Measurements from ENCODE around the gene BTNL9. TPM values are rescaled to one million over a fixed set of nuclear protein-coding genes. Genes with fewer than 3 reads are reported as not detected.
A peak's percentile ranks its signal among the peaks of the same experiment; 100 is the strongest.

Gene BTNL9
- total and polyA plus RNA-seq, 7 donors, result 10.4 to 26.3 (median 20.0) TPM

- Histone ChIP-seq H3K27ac (no peak overlapping the region), H3K27me3 (ENCODE audit: insufficient read depth in 3 of 3, low read length in 2 of 3) (peaks cover 7 to 91% (median 23%) of the 10 kb centered on the region in 3 donors), H3K9me3 (no peaks in the 10 kb centered on the region), H3K4me1 (peaks cover 3% of the 10 kb centered on the region), H3K4me3 (peak overlapping the region; percentile 66), H3K36me3 (ENCODE audit: insufficient read depth in 1 of 2, low read depth in 1 of 2) (no peaks in the 10 kb centered on the region)
- no peak for TF ChIP-seq CTCF (IDR thresholded peaks at IDR 0.05)
- WGBS, 3 donors, result 30 to 38% (median 33%) methylated on average over 7 of the region's 7 CpGs
- DNase-seq, result no peak
- intact Hi-C loops (cut with DNase I), result no loop called here
- no peak for ATAC-seq
Observed at GRCh38 chr5:181054138-181054537, 14.1 kb downstream of the BTNL9 start.

- no peak overlapping the region for H3K4me3 ChIP-seq
- peaks cover 7 to 92% (median 21%) of the 10 kb centered on the region in 3 donors for H3K27me3 ChIP-seq (ENCODE audit: insufficient read depth in 3 of 3, low read length in 2 of 3)
- no peak for TF ChIP-seq CTCF (IDR thresholded peaks at IDR 0.05)
- no peak for DNase-seq
- H3K36me3 ChIP-seq (ENCODE audit: insufficient read depth in 1 of 2, low read depth in 1 of 2), result no peaks in the 10 kb centered on the region
- no peak overlapping the region for H3K27ac ChIP-seq
- 68 to 78% (median 74%) methylated on average over 7 of the region's 7 CpGs for WGBS, 3 donors
- H3K9me3 ChIP-seq, result no peaks in the 10 kb centered on the region
- H3K4me1 ChIP-seq, result peaks cover 3% of the 10 kb centered on the region
- ATAC-seq, result no peak
- intact Hi-C loops (cut with DNase I), result no loop called here
Observed at GRCh38 chr5:181054871-181055459, 14.9 kb downstream of the BTNL9 start.

- H3K9me3 ChIP-seq, result no peaks in the 10 kb centered on the region
- H3K27ac ChIP-seq, result no peak overlapping the region
- no peaks in the 10 kb centered on the region for H3K36me3 ChIP-seq (ENCODE audit: insufficient read depth in 1 of 2, low read depth in 1 of 2)
- no peak overlapping the region for H3K4me3 ChIP-seq
- 72 to 81% (median 74%) methylated on average over 8 of the region's 8 CpGs for WGBS, 3 donors
- DNase-seq, result no peak
- H3K27me3 ChIP-seq (ENCODE audit: insufficient read depth in 3 of 3, low read length in 2 of 3), result peaks cover 7 to 91% (median 24%) of the 10 kb centered on the region in 3 donors
- intact Hi-C loops (cut with DNase I), result no loop called here
- peaks cover 3% of the 10 kb centered on the region for H3K4me1 ChIP-seq
- ATAC-seq, result no peak
- no peak for TF ChIP-seq CTCF (IDR thresholded peaks at IDR 0.05)
Observed at GRCh38 chr5:181056431-181056830, 16.4 kb downstream of the BTNL9 start.

GRCh38 chr5:181058321-181058720 lies 18.3 kb downstream of the BTNL9 start:
- intact Hi-C loops (cut with DNase I), result no loop called here
- H3K36me3 ChIP-seq (ENCODE audit: insufficient read depth in 1 of 2, low read depth in 1 of 2), result no peaks in the 10 kb centered on the region
- ATAC-seq (no peak), DNase-seq (no peak)
- H3K4me1 ChIP-seq, result no peaks in the 10 kb centered on the region
- H3K4me3 ChIP-seq, result no peak overlapping the region
- no peaks in the 10 kb centered on the region for H3K9me3 ChIP-seq
- H3K27ac ChIP-seq, result no peak overlapping the region
- TF ChIP-seq CTCF (IDR thresholded peaks at IDR 0.05), result no peak
- peaks cover 7 to 90% (median 17%) of the 10 kb centered on the region in 3 donors for H3K27me3 ChIP-seq (ENCODE audit: insufficient read depth in 3 of 3, low read length in 2 of 3)
- WGBS, 3 donors, result 82 to 85% (median 84%) methylated on average over 9 of the region's 9 CpGs

GRCh38 chr5:181058786-181059296 lies 18.8 kb downstream of the BTNL9 start:
- DNase-seq, result no peak
- ATAC-seq, result no peak
- no peaks in the 10 kb centered on the region for H3K9me3 ChIP-seq
- H3K27ac ChIP-seq, result no peak overlapping the region
- no peak overlapping the region for H3K4me3 ChIP-seq
- H3K36me3 ChIP-seq (ENCODE audit: insufficient read depth in 1 of 2, low read depth in 1 of 2), result no peaks in the 10 kb centered on the region
- no peaks in the 10 kb centered on the region for H3K4me1 ChIP-seq
- no peak for TF ChIP-seq CTCF (IDR thresholded peaks at IDR 0.05)
- intact Hi-C loops (cut with DNase I), result no loop called here
- 19 to 24% (median 20%) methylated on average over 22 of the region's 22 CpGs for WGBS, 3 donors
- H3K27me3 ChIP-seq (ENCODE audit: insufficient read depth in 3 of 3, low read length in 2 of 3), result peaks cover 7 to 85% (median 14%) of the 10 kb centered on the region in 3 donors
